Endodermal cell (in vitro differentiated cells): ENCODE measurements around the gene PRDM16. TPM values are rescaled to one million over a fixed set of nuclear protein-coding genes. Genes with fewer than 3 reads are reported as not detected.

Experiments used
- DNase-seq: peaks from one replicate; pipeline ENCODE4 v3.0.0-alpha.2; 2017
- H3K27ac ChIP-seq: 2 replicates; pipeline ENCODE4 v1.5.1; 2013; ENCODE audit warnings: mild to moderate bottlenecking, low read depth, low read length, moderate library complexity
- H3K27me3 ChIP-seq: 2 replicates; pipeline ENCODE4 v1.6.1; 2013; ENCODE audit warnings: mild to moderate bottlenecking, low read length, moderate library complexity; ENCODE audit not compliant: insufficient read depth, control insufficient read depth, poor library complexity, severe bottlenecking
- H3K36me3 ChIP-seq: 2 replicates; pipeline ENCODE4 v1.7.0; 2013; ENCODE audit warnings: mild to moderate bottlenecking, low read length, moderate library complexity; ENCODE audit not compliant: control insufficient read depth, insufficient read depth
- H3K4me1 ChIP-seq: one replicate; pipeline ENCODE4 v1.7.0; 2013; ENCODE audit warnings: low read length; ENCODE audit not compliant: control insufficient read depth, insufficient read depth
- H3K4me3 ChIP-seq: 2 replicates; pipeline ENCODE4 v1.5.1; 2013; ENCODE audit warnings: mild to moderate bottlenecking, low read length, moderate library complexity
- H3K9ac ChIP-seq: 2 replicates; pipeline ENCODE4 v1.6.1; 2013; ENCODE audit warnings: mild to moderate bottlenecking, low read length, moderate library complexity; ENCODE audit not compliant: poor library complexity, severe bottlenecking; ENCODE audit errors: extremely low read depth
- H3K9me3 ChIP-seq: 2 replicates; pipeline ENCODE4 v1.6.1; 2013; ENCODE audit warnings: mild to moderate bottlenecking, low read length, moderate library complexity; ENCODE audit not compliant: control insufficient read depth
- H3K27ac Mint-ChIP-seq: 2 replicates; pipeline ENCODE4 v1.8.0; 2020; ENCODE audit warnings: mixed read lengths
- H3K27me3 Mint-ChIP-seq: 2 replicates; pipeline ENCODE4 v1.8.0; 2021; ENCODE audit warnings: mild to moderate bottlenecking, mixed read lengths; ENCODE audit not compliant: insufficient read depth
- H3K36me3 Mint-ChIP-seq: 2 replicates; pipeline ENCODE4 v1.8.0; 2020; ENCODE audit warnings: low read depth, mixed read lengths
- H3K4me1 Mint-ChIP-seq: 2 replicates; pipeline ENCODE4 v1.8.0; 2020; ENCODE audit warnings: mixed read lengths
- H3K4me3 Mint-ChIP-seq: 2 replicates; pipeline ENCODE4 v1.8.0; 2020; ENCODE audit warnings: mild to moderate bottlenecking, moderate library complexity, mixed read lengths
- H3K9me3 Mint-ChIP-seq: 2 replicates; pipeline ENCODE4 v1.8.0; 2020; ENCODE audit warnings: mild to moderate bottlenecking, mixed read lengths
- WGBS, 2 experiments: methylation state at CpG; one replicate each; pipeline versions ENCODE4 v1.1.5 to v1.1.7; 2013; ENCODE audit warnings: missing lambda C conversion rate in 2 of 2, mixed read lengths in 1 of 2; ENCODE audit not compliant: insufficient coverage in 1 of 2, insufficient read length in 1 of 2; 5-methylcytosine and 5-hydroxymethylcytosine counted together
- total RNA-seq, 2 donors: library from RNA; stranded (reverse); fragmentation: NEBNext Ultra II Directional in 1 of 2; extraction: Animal tissue kit (Norgen Biotek cat#: 25700) in 1 of 2; gene quantifications; 2 replicates in 1 of 2; 3 replicates in 1 of 2; pipeline ENCODE4 v1.2.1, GENCODE V29; 2021
- TF ChIP-seq, protein P1 (sequence below): fragments of 200-600 bp; sonication (generic); conservative IDR thresholded peaks from 2 replicates; pipeline ENCODE4 v1.5.0; 2021; ENCODE audit warnings: antibody characterized with exemption, mild to moderate bottlenecking

PRDM16 gene
- total RNA-seq, 2 donors from 2014 or later: 2.1 to 4.0 TPM

DNA sequence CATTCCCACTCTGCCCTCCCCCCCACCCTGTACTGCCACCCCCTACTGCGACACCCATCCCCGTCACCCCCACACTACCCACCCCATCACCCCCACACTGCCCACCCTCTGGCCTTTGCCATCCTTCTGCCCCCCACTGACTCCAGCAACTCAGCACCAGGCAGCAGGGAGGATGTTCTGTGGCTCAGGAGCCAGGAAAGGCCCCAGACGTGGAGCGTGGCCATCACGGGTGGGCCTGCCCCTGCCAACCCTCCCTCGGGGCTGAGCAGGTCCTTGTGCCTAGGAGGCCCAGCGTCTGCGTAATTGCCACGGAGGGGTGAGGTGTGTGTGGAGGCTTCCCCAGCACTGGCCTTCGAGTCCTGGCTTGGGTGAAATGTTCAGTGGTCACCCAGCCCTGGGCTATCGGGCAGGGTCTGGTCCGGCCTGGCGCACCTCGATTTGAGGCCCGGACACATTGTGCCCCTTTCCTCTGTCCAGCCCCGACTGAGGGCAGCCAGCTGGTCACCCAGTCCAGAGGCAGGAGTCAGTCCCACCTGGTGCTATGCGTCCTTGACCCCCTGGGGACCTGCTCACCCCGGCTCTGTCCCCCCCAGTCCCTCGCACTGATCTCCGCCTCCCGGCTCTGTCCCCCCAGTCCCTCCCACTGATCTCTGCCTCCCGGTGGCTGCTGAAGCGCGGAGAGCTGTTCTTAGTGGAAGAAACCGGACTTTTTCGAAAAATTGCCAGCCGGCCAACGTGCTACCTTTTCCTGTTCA is 408.4 kb downstream of the PRDM16 start:
- Mint-ChIP-seq H3K4me3 (no peak overlapping the region), H3K27ac (no peak overlapping the region), H3K9me3 (no peaks in the 10 kb centered on the region), H3K4me1 (no peaks in the 10 kb centered on the region), H3K27me3 (no peaks in the 10 kb centered on the region), H3K36me3 (peaks cover 11% of the 10 kb centered on the region)
- Histone ChIP-seq H3K9me3 (no peaks in the 10 kb centered on the region), H3K27me3 (no peaks in the 10 kb centered on the region), H3K9ac (no peak overlapping the region), H3K4me3 (no peak overlapping the region), H3K4me1 (no peaks in the 10 kb centered on the region), H3K36me3 (peaks cover 14% of the 10 kb centered on the region), H3K27ac (no peak overlapping the region)
- TF ChIP-seq, protein P1, sequence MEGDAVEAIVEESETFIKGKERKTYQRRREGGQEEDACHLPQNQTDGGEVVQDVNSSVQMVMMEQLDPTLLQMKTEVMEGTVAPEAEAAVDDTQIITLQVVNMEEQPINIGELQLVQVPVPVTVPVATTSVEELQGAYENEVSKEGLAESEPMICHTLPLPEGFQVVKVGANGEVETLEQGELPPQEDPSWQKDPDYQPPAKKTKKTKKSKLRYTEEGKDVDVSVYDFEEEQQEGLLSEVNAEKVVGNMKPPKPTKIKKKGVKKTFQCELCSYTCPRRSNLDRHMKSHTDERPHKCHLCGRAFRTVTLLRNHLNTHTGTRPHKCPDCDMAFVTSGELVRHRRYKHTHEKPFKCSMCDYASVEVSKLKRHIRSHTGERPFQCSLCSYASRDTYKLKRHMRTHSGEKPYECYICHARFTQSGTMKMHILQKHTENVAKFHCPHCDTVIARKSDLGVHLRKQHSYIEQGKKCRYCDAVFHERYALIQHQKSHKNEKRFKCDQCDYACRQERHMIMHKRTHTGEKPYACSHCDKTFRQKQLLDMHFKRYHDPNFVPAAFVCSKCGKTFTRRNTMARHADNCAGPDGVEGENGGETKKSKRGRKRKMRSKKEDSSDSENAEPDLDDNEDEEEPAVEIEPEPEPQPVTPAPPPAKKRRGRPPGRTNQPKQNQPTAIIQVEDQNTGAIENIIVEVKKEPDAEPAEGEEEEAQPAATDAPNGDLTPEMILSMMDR: no peak
- 88 to 93% methylated on average over 23 to 26 of the region's 28 CpGs for WGBS, 2 experiments
- DNase-seq: no peak

DNA sequence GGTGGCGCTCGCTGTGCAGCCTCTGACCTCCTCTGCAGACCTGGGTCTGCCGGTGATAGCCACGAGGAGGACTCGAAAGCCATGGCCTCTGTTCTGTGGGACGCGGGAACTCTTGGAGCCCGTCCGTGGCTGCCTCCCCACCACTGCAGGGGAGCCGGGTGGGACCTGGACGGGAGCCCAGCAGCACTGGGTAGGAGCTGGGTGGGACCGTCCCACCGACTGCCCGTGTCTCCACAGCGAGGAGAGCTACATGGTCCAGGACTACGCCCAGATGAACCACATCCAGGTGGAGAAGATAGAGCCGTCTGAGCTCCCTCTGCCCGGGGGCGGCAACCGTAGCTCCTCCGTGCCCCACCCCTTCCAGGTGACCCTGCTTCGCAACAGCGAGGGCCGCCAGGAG is 409.2 kb downstream of the PRDM16 start:
- Histone ChIP-seq H3K27me3 (no peaks in the 10 kb centered on the region), H3K36me3 (peaks cover 9% of the 10 kb centered on the region), H3K9me3 (no peaks in the 10 kb centered on the region), H3K27ac (no peak overlapping the region), H3K4me3 (no peak overlapping the region), H3K4me1 (no peaks in the 10 kb centered on the region), H3K9ac (no peak overlapping the region)
- no peak for DNase-seq
- WGBS, 2 experiments: 91 to 93% methylated on average over 17 to 24 of the region's 24 CpGs
- no peaks in the 10 kb centered on the region for H3K9me3 Mint-ChIP-seq
- H3K27ac Mint-ChIP-seq: no peak overlapping the region
- no peaks in the 10 kb centered on the region for H3K4me1 Mint-ChIP-seq
- no peak overlapping the region for H3K4me3 Mint-ChIP-seq
- no peaks in the 10 kb centered on the region for H3K27me3 Mint-ChIP-seq
- H3K36me3 Mint-ChIP-seq: peaks cover 9% of the 10 kb centered on the region
- TF ChIP-seq, protein P1: no peak

- Histone ChIP-seq H3K4me3 (no peak overlapping the region), H3K9me3 (no peaks in the 10 kb centered on the region), H3K36me3 (no peaks in the 10 kb centered on the region), H3K27me3 (no peaks in the 10 kb centered on the region), H3K27ac (no peak overlapping the region), H3K4me1 (no peaks in the 10 kb centered on the region), H3K9ac (no peak overlapping the region)
- H3K36me3 Mint-ChIP-seq: peaks cover 1% of the 10 kb centered on the region
- no peaks in the 10 kb centered on the region for H3K27me3 Mint-ChIP-seq
- TF ChIP-seq, protein P1: no peak
- no peak overlapping the region for H3K27ac Mint-ChIP-seq
- peaks cover 2% of the 10 kb centered on the region for H3K4me1 Mint-ChIP-seq
- WGBS, 2 experiments: 94 to 95% methylated on average over 16 to 30 of the region's 30 CpGs
- no peak for DNase-seq
- no peaks in the 10 kb centered on the region for H3K9me3 Mint-ChIP-seq
- no peak overlapping the region for H3K4me3 Mint-ChIP-seq
Measured at GRCh38 chr1:3479511-3480368, 410.7 kb downstream of the PRDM16 start.
